ELR (cell line): ENCODE data around the gene DCAF8L2.
"Not testable (repeated sequence)": the region's sequence is repeated elsewhere in the genome, so short reads cannot be mapped to it uniquely, and the experiment has no call there.

Source experiments
- DNase-seq: peaks from one replicate; pipeline ENCODE4 v3.0.0-alpha.2; 2015; ENCODE audit warnings: low read depth

Gene DCAF8L2

GRCh38 chrX:27679281-27679680 is 89.1 kb downstream of the DCAF8L2 start:
- no peak for DNase-seq

GRCh38 chrX:27680726-27681125 is 90.6 kb downstream of the DCAF8L2 start:
- peak; percentile 0 for DNase-seq

- DNase-seq, result peak; percentile 6
Observed at GRCh38 chrX:27683566-27684208, 93.5 kb downstream of the DCAF8L2 start.

GRCh38 chrX:27694667-27695066 is 104.5 kb downstream of the DCAF8L2 start:
- no peak for DNase-seq

- no peak for DNase-seq
Observed at GRCh38 chrX:27706526-27706925, 116.4 kb downstream of the DCAF8L2 start.

GRCh38 chrX:27715610-27716009 is 125.5 kb downstream of the DCAF8L2 start:
- DNase-seq, result no peak

- DNase-seq, result peak; percentile 3
Observed at GRCh38 chrX:27728291-27728690, 138.1 kb downstream of the DCAF8L2 start.

GRCh38 chrX:27731962-27732361 is 141.8 kb downstream of the DCAF8L2 start:
- no peak for DNase-seq

- no peak for DNase-seq
Observed at GRCh38 chrX:27735914-27736313, 145.8 kb downstream of the DCAF8L2 start.

GRCh38 chrX:27740933-27741332 is 150.8 kb downstream of the DCAF8L2 start:
- DNase-seq, result no peak

GRCh38 chrX:27743521-27743920 is 153.4 kb downstream of the DCAF8L2 start:
- not testable (repeated sequence) for DNase-seq

- no peak for DNase-seq
Observed at GRCh38 chrX:27746516-27746915, 156.4 kb downstream of the DCAF8L2 start.

GRCh38 chrX:27750298-27750697 is 160.2 kb downstream of the DCAF8L2 start:
- DNase-seq, result not testable (repeated sequence)

GRCh38 chrX:27751976-27752375 is 161.8 kb downstream of the DCAF8L2 start:
- DNase-seq, result peak; percentile 0

- no peak for DNase-seq
Observed at GRCh38 chrX:27765718-27766117, 175.6 kb downstream of the DCAF8L2 start.

- DNase-seq, result no peak
Observed at GRCh38 chrX:27767387-27767786, 177.2 kb downstream of the DCAF8L2 start.

GRCh38 chrX:27775984-27776383 is 185.8 kb downstream of the DCAF8L2 start:
- DNase-seq, result no peak

GRCh38 chrX:27796640-27797257 is 206.6 kb downstream of the DCAF8L2 start:
- no peak for DNase-seq

GRCh38 chrX:27797575-27797974 is 207.4 kb downstream of the DCAF8L2 start:
- DNase-seq, result no peak
